IPS-NIHi7 (cell line): ENCODE results near the gene PEA15.

Experiments
- DNase-seq: peaks from one replicate; pipeline ENCODE4 v3.0.0; 2012; ENCODE audit warnings: mixed read lengths; ENCODE audit errors: extremely low spot score

The PEA15 gene

GRCh38 chr1:160179336-160179735, 25.8 kb upstream of the PEA15 start:
- DNase-seq, result no peak

- DNase-seq, result no peak
Measured at GRCh38 chr1:160186246-160186645, 18.9 kb upstream of the PEA15 start.

DNA sequence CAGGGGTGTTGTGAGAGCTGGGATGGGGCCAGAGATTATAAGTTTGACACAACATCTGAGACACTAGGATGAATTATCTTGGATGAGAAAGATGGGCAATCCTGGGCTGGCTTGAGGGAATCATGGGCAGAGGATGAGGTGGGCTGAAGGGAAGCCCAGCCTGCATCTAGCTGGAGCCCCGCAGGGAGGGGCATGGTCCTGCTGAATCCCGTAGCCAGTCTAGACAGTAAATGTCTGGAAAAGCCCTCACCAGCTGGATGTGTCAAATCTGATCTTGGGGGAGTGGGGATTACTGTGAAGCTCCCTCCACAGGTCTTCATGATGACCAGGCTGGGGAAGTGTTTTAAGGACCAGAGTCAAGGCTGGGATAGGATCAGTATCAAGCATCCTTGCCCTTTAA, 18.5 kb upstream of the PEA15 start:
- no peak for DNase-seq

DNA sequence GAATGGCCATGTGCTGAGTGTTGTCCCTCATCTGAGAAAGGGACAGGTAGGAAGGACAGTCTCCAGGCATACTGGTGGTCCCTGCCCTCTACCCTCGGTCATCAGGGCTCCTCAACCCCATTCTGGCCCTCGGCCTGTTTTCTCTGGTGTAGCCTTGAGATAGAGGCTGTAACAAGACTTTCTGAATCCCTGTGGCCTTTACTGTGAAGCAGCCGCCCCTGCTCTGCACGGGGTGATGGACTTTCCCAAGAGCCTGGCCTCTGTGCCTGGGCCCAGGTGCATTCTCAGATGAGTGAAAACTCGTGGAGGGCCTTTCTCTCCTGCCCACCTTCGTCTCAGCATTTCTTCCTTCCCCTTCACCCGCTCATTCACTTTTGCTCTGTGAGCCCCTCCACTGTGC, 17.8 kb upstream of the PEA15 start:
- no peak for DNase-seq

GRCh38 chr1:160188341-160188740, 16.8 kb upstream of the PEA15 start:
- DNase-seq, result no peak

GRCh38 chr1:160189649-160190625, 15.2 kb upstream of the PEA15 start, which contains the start of gene CASQ1:
CASQ1 (plus strand) TSS chr1:160190575; CDS start chr1:160190752, 177 bp downstream.
- DNase-seq, result no peak

DNA sequence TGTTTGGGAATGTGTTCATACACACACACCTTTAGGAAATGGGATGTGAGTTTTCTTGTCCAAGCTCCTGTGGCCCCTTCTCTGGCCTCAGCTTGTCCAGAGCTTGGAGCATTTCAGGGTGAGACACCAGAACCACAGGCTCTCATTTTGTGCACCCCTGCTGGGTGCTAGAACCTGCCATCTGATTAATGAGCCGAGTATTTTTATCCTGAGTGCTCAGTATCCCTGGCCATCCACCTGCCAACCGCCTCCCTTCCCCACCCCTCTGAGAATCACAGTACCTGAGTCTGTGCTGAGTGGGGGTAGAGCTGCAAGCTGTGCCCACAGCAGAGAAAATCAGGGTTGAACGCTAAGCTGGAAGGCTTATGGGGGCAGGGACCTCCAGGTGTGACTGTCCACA, 13.4 kb upstream of the PEA15 start:
- DNase-seq, result no peak

- DNase-seq, result no peak
Measured at GRCh38 chr1:160192234-160192633, 12.9 kb upstream of the PEA15 start.

DNA sequence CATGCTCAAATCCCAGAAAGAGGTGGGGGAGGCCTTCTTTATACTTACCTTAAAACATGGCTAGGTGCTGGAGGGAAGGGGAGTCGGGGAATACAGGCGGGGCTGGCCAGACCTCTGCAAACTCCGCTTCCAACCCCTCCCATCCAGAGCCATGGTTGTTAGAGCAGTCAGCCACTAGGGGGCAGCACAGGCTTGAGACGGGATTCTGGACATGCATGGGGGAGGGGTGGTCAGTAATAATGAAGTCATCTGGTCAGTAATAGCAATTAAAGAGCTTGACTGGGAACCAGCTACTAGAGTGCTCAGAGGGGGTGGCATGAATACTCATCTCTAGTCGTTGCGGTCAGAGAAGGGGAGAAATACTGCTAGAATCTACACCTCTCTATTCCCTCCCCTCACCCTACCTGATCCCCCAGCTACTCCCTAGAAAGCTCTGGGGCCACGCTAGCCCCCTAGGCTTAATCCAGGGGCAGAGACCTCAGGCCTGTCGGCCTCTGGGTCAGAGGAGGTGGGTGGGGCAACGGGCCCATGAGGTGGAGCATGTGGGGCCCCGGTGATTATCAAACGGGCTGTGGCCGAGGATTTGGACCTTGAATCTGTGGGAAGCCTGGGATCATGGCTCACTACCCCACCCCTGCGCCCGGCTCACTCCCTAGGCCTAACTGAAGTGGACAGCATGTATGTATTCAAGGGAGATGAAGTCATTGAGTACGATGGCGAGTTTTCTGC, 11.9 kb upstream of the PEA15 start:
- DNase-seq, result peak; percentile 88

GRCh38 chr1:160193832-160194736, 11.1 kb upstream of the PEA15 start:
- DNase-seq, result no peak

DNA sequence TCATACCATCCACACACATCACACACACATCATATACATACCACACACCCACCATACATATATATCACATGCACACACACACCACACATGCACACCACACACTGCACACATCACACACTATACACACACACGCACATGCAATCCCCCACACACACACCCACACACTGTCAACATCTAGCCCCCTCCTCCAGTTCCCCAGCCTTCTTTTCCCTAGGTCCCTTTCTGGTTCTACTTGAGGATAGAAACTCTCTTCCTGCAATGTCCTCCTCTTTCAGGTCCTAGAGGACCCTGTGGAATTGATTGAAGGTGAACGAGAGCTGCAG, 10.5 kb upstream of the PEA15 start:
- DNase-seq, result no peak

GRCh38 chr1:160196143-160196542, 9.0 kb upstream of the PEA15 start:
- DNase-seq, result no peak

DNA sequence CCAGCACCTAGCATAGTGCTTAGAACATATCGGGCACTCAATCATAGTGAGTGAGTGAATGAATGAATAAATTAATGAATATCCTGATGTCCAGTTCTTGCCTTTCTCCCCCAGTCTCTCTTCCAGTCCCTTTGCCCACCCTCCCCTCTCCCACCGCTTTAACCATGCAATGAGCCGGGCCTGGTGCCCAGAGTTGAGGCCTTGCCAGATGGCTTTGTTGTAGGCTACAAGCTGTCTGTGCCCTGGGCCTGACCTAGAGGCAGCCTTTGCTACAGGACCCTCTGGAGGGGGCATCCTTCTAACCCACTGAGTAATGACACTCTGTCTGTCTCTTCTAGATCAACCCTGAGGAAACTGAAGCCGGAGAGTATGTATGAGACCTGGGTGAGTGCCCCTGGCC, 8.0 kb upstream of the PEA15 start:
- DNase-seq, result no peak

GRCh38 chr1:160200786-160201185, 4.4 kb upstream of the PEA15 start:
- DNase-seq, result no peak

DNA sequence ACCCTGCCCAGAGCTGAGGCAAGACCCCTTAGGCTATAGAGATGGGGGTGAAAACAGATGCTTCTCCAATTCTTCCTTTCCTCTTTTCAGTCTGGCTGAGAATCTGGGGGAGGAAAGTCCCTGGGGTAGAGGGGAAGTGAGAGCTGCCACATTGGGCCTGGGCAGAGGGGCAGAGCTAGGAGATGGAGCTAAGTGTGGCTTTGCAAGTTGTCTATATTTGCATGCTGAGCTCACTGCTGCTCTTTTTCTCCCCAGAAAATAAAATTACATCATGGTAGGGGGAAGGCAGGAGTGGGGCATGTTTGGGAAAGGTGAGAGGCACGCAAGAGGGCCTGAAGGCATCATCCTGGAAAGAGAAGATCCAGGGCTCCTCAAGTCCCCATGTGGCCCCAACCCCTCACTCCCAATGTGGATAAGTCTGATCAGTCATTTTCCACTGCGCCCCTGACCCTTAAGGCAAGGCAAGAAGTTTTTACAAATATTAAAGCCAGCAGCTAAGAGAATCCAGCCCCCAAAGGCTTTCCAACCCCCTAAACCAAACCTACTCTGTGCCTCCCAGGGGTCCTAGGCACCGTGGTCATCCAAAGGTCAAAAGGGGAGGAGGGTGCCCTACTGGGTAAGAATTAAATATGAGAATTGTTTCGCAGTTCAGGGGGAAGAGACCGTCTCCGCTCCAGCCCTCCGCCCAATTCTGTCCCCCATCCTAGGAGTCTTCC, 500 bp upstream of the PEA15 start:
- no peak for DNase-seq

- no peak for DNase-seq
Measured at GRCh38 chr1:160206036-160206389, 829 bp downstream of the PEA15 start.

GRCh38 chr1:160206421-160207117, 1.4 kb downstream of the PEA15 start:
- DNase-seq, result peak; percentile 75

GRCh38 chr1:160207118-160207650, 2.0 kb downstream of the PEA15 start:
- DNase-seq, result no peak

- no peak for DNase-seq
Measured at GRCh38 chr1:160207771-160208556, 2.8 kb downstream of the PEA15 start.
